Muscle of back (tissue), 11 donors: ENCODE results near the gene TBL3. TPM values are rescaled to one million over a fixed set of nuclear protein-coding genes. Genes with fewer than 3 reads are reported as not detected.
"Not testable (repeated sequence)": the region's sequence is repeated elsewhere in the genome, so short reads cannot be mapped to it uniquely, and the experiment has no call there.

Source experiments
- DNase-seq, 3 donors: peaks; one replicate each; pipeline versions ENCODE4 v3.0.0 to v3.0.0-alpha.2; 2013
- polyA plus RNA-seq, 10 donors: library from polyadenylated mRNA; unstranded; fragments of 120-200 nt; gene quantifications; one replicate each; pipeline ENCODE4 v1.2.1, GENCODE V29; 2013; ENCODE audit not compliant: insufficient read length in 10 of 10

TBL3 gene
- polyA plus RNA-seq, 10 donors = 18.7 to 35.0 (median 27.8) TPM

- not testable (repeated sequence) for DNase-seq
Observed at GRCh38 chr16:1962161-1963153, 9.4 kb upstream of the TBL3 start.

- DNase-seq = peak in 1 of 3 donors; percentile 59
Observed at GRCh38 chr16:1963806-1964505, 7.9 kb upstream of the TBL3 start.

GRCh38 chr16:1964506-1965395 is 7.1 kb upstream of the TBL3 start, which contains the start of gene RPS2:
Gene RPS2 (minus strand): TSS chr16:1964826. CDS start chr16:1964625, 201 bp downstream.
- peak; percentile 99 for DNase-seq

GRCh38 chr16:1965396-1966001 is 6.4 kb upstream of the TBL3 start:
- no peak for DNase-seq

- no peak for DNase-seq
Observed at GRCh38 chr16:1966460-1966859, 5.4 kb upstream of the TBL3 start, which contains the start of gene RNF151. Gene RNF151 (plus strand): TSS chr16:1966856. CDS start chr16:1966882, 26 bp downstream.

- no peak for DNase-seq
Observed at GRCh38 chr16:1968146-1968953, 3.5 kb upstream of the TBL3 start.

- DNase-seq = no peak
Observed at GRCh38 chr16:1972490-1972877, 631 bp downstream of the TBL3 start.

GRCh38 chr16:1973461-1974156 is 1.8 kb downstream of the TBL3 start:
- DNase-seq = no peak

- DNase-seq = no peak
Observed at GRCh38 chr16:1974157-1975070, 2.6 kb downstream of the TBL3 start.

- no peak for DNase-seq
Observed at GRCh38 chr16:1975432-1976215, 3.8 kb downstream of the TBL3 start.

- DNase-seq = no peak
Observed at GRCh38 chr16:1976216-1976520, 4.3 kb downstream of the TBL3 start.

- DNase-seq = no peak
Observed at GRCh38 chr16:1976951-1977874, 5.4 kb downstream of the TBL3 start.

- DNase-seq = no peak
Observed at GRCh38 chr16:1977875-1978268, 6.0 kb downstream of the TBL3 start.

- DNase-seq = no peak
Observed at GRCh38 chr16:1978476-1979120, 6.7 kb downstream of the TBL3 start.

GRCh38 chr16:1979271-1980029 is 7.6 kb downstream of the TBL3 start:
- no peak for DNase-seq
